ENCODE data around the gene MLLT10. TPM values are rescaled to one million over a fixed set of nuclear protein-coding genes. Genes with fewer than 3 reads are reported as not detected.

The MLLT10 gene
- total and polyA plus RNA-seq, 2 of the 8 experiments (the other 6 are each of a cell fraction or from before 2014, with no cell fraction given): 53.1 to 62.1 TPM

DNA sequence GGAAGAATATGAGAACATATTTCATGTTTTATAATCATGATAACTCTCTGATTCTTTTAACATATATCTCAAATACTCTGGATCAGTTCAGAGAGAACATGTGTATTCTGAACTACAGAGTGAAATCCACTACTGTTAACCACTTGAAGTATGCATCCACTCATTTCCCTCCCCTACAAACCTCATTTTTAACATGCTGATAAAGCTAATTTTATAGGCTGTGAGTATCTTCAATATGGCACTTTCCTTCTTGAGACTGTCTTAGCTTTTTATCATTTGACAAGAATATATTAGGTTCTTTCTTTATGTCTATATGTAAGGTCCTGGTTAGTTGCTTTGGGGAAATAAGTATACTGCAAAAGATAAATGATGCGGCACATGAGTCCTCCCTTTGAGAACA is 154.8 kb downstream of the MLLT10 start:
- Histone ChIP-seq H3K36me3 (ENCODE audit: control insufficient read depth in 2 of 4, insufficient read depth in 4 of 4, low read length in 3 of 4) (peaks cover 0 to 6% (median 0%) of the 10 kb centered on the region in 4 experiments; a peak in 1 of 8 replicates), H2BK12ac (ENCODE audit: low read depth, low read length) (no peak overlapping the region), H3K27me3 (replicated peaks in 1 of 4; ENCODE audit: control insufficient read depth in 3 of 4, extremely low read depth in 1 of 4, insufficient read depth in 3 of 4, low read length in 3 of 4) (no peaks in the 10 kb centered on the region), H3K4me1 (replicated peaks in 1 of 4; ENCODE audit: control insufficient read depth in 3 of 4, insufficient read depth in 4 of 4, low read length in 3 of 4) (0 out of 7 replicates have a peak, but pooled peaks cover 0 to 3% (median 0%) of the 10 kb centered on the region in 4 experiments), H3K9ac (replicated peaks in 1 of 4; ENCODE audit: extremely low read depth in 1 of 4, low read depth in 3 of 4, low read length in 3 of 4) (peak overlapping the region in 1 of 4 experiments; percentile 34; a peak in 1 of 7 replicates), H4K5ac (ENCODE audit: insufficient read length, low read depth, low read length) (no peak overlapping the region), H2BK20ac (ENCODE audit: low read length) (no peak overlapping the region), H3K27ac (ENCODE audit: low read depth, low read length) (no peak overlapping the region), H3K4me2 (ENCODE audit: insufficient read depth in 1 of 2, low read depth in 2 of 2, low read length in 2 of 2) (no peak overlapping the region), H2AK5ac (ENCODE audit: low read depth, low read length) (no peak overlapping the region), H4K8ac (ENCODE audit: extremely low read depth, insufficient read depth, low read length) (no peak overlapping the region), H4K20me1 (replicated peaks in 1 of 2; ENCODE audit: control insufficient read depth in 1 of 2, insufficient read depth in 2 of 2, low read length in 2 of 2) (peaks cover 0 to 1% of the 10 kb centered on the region in 2 experiments), H4K91ac (replicated peaks; ENCODE audit: insufficient read length, low read length) (no peak overlapping the region), H2AFZ (ENCODE audit: low read length) (no peak overlapping the region), H3K23ac (ENCODE audit: insufficient read length) (no peak overlapping the region), H3K23me2 (ENCODE audit: low read depth, low read length) (no peaks in the 10 kb centered on the region), H2BK15ac (ENCODE audit: low read length) (no peak overlapping the region), H3K79me2 (ENCODE audit: control insufficient read depth in 1 of 2, insufficient read depth in 2 of 2, low read length in 2 of 2) (peaks cover 0 to 15% of the 10 kb centered on the region in 2 experiments; a peak in 1 of 4 replicates), H3K18ac (ENCODE audit: extremely low read depth, low read length) (no peak overlapping the region), H3K9me3 (ENCODE audit: insufficient read depth in 2 of 2, low read depth in 1 of 2, low read length in 1 of 2) (no peaks in the 10 kb centered on the region), H2BK120ac (replicated peaks; ENCODE audit: low read depth, low read length) (no peak overlapping the region), H2BK5ac (ENCODE audit: low read depth, low read length) (no peak overlapping the region), H3K14ac (ENCODE audit: insufficient read length) (no peak overlapping the region), H3K79me1 (ENCODE audit: low read depth, low read length) (peaks cover 2% of the 10 kb centered on the region; the same call in 1 of the 2 replicates), H3K56ac (replicated peaks; ENCODE audit: insufficient read length, low read depth, low read length) (no peak overlapping the region), H3K4me3 (ENCODE audit: extremely low read depth in 1 of 4, insufficient read depth in 2 of 4, low read depth in 3 of 4, low read length in 4 of 4) (no peak overlapping the region), H3K4ac (replicated peaks; ENCODE audit: insufficient read length, low read depth, low read length) (no peak overlapping the region)
- WGBS, 2 experiments (ENCODE audit: extremely low coverage in 1 of 2, insufficient coverage in 1 of 2, insufficient read length in 1 of 2, insufficient replicate concordance in 2 of 2, low coverage in 1 of 2, low lambda C conversion rate in 2 of 2, missing lambda C conversion rate in 1 of 2): 91% methylated on average over 1 of the region's 1 CpG; no CpG with 5 or more reads in 1 of the 2 experiments
- no peak for FAIRE-seq
- no peak for DNase-seq (ENCODE audit: low read depth in 1 of 2, low spot score in 2 of 2)
- TF ChIP-seq ASH2L (IDR thresholded peaks at IDR 0.05; ENCODE audit: low read length): no peak
- CTCF ChIA-PET (ENCODE audit: partially characterized antibody): interaction anchor here (1.8 kb wide), 1 partner anchor 15 kb away, joined by 7 read pairs; no protein-coding TSS in a partner anchor
- POLR2A ChIA-PET (ENCODE audit: partially characterized antibody): interaction anchor here (0.6 kb wide), 1 partner anchor 172 kb away, joined by 4 read pairs; no protein-coding TSS in a partner anchor
